ENCODE data around the gene GLMN.
"Not testable (repeated sequence)": the region's sequence is repeated elsewhere in the genome, so short reads cannot be mapped to it uniquely, and the experiment has no call there.

GLMN gene

GRCh38 chr1:92299477-92300150, 827 bp upstream of the GLMN start:
- no peak for DNase-seq (ENCODE audit: low read depth, low spot score)

GRCh38 chr1:92298213-92298572, 594 bp downstream of the GLMN start:
- DNase-seq (ENCODE audit: low read depth, low spot score) = no peak

- peak; percentile 20 for DNase-seq (ENCODE audit: low read depth, low spot score)
Measured at GRCh38 chr1:92291372-92291999, 7.3 kb downstream of the GLMN start.

- DNase-seq (ENCODE audit: low read depth, low spot score) = not testable (repeated sequence)
Measured at GRCh38 chr1:92281411-92281810, 17.4 kb downstream of the GLMN start.

GRCh38 chr1:92279781-92280180, 19.0 kb downstream of the GLMN start:
- DNase-seq (ENCODE audit: low read depth, low spot score) = not testable (repeated sequence)

GRCh38 chr1:92277105-92277723, 21.6 kb downstream of the GLMN start:
- DNase-seq (ENCODE audit: low read depth, low spot score) = no peak

GRCh38 chr1:92276082-92276481, 22.7 kb downstream of the GLMN start:
- no peak for DNase-seq (ENCODE audit: low read depth, low spot score)

- DNase-seq (ENCODE audit: low read depth, low spot score) = no peak
Measured at GRCh38 chr1:92274939-92275338, 23.8 kb downstream of the GLMN start.

- DNase-seq (ENCODE audit: low read depth, low spot score) = no peak
Measured at GRCh38 chr1:92273039-92273438, 25.7 kb downstream of the GLMN start.

GRCh38 chr1:92262516-92262915, 36.3 kb downstream of the GLMN start:
- DNase-seq (ENCODE audit: low read depth, low spot score) = no peak

GRCh38 chr1:92259350-92259749, 39.4 kb downstream of the GLMN start:
- DNase-seq (ENCODE audit: low read depth, low spot score) = no peak

GRCh38 chr1:92254714-92255113, 44.1 kb downstream of the GLMN start:
- DNase-seq (ENCODE audit: low read depth, low spot score) = not testable (repeated sequence)

- DNase-seq (ENCODE audit: low read depth, low spot score) = no peak
Measured at GRCh38 chr1:92244376-92244775, 54.4 kb downstream of the GLMN start.

- no peak for DNase-seq (ENCODE audit: low read depth, low spot score)
Measured at GRCh38 chr1:92240034-92240433, 58.8 kb downstream of the GLMN start.

GRCh38 chr1:92230736-92231135, 68.1 kb downstream of the GLMN start:
- DNase-seq (ENCODE audit: low read depth, low spot score) = no peak

- DNase-seq (ENCODE audit: low read depth, low spot score) = no peak
Measured at GRCh38 chr1:92228401-92228800, 70.4 kb downstream of the GLMN start.

GRCh38 chr1:92219028-92219427, 79.8 kb downstream of the GLMN start:
- no peak for DNase-seq (ENCODE audit: low read depth, low spot score)

- no peak for DNase-seq (ENCODE audit: low read depth, low spot score)
Measured at GRCh38 chr1:92218559-92218958, 80.2 kb downstream of the GLMN start.

GRCh38 chr1:92217721-92218120, 81.1 kb downstream of the GLMN start, which contains the start of gene C1orf146:
C1orf146 (plus strand) TSS chr1:92217915; CDS start chr1:92231421, 13,506 bp downstream.
- DNase-seq (ENCODE audit: low read depth, low spot score) = no peak

GRCh38 chr1:92211166-92211565, 87.6 kb downstream of the GLMN start:
- DNase-seq (ENCODE audit: low read depth, low spot score) = no peak

- no peak for DNase-seq (ENCODE audit: low read depth, low spot score)
Measured at GRCh38 chr1:92210701-92211100, 88.1 kb downstream of the GLMN start.

GRCh38 chr1:92203105-92203504, 95.7 kb downstream of the GLMN start:
- no peak for DNase-seq (ENCODE audit: low read depth, low spot score)

GRCh38 chr1:92201973-92202372, 96.8 kb downstream of the GLMN start:
- DNase-seq (ENCODE audit: low read depth, low spot score) = no peak

Data from brain pericyte (primary cell).